Measurements from ENCODE around the gene INTS15.
"Not testable (repeated sequence)": the region's sequence is repeated elsewhere in the genome, so short reads cannot be mapped to it uniquely, and the experiment has no call there.

The INTS15 gene

DNA sequence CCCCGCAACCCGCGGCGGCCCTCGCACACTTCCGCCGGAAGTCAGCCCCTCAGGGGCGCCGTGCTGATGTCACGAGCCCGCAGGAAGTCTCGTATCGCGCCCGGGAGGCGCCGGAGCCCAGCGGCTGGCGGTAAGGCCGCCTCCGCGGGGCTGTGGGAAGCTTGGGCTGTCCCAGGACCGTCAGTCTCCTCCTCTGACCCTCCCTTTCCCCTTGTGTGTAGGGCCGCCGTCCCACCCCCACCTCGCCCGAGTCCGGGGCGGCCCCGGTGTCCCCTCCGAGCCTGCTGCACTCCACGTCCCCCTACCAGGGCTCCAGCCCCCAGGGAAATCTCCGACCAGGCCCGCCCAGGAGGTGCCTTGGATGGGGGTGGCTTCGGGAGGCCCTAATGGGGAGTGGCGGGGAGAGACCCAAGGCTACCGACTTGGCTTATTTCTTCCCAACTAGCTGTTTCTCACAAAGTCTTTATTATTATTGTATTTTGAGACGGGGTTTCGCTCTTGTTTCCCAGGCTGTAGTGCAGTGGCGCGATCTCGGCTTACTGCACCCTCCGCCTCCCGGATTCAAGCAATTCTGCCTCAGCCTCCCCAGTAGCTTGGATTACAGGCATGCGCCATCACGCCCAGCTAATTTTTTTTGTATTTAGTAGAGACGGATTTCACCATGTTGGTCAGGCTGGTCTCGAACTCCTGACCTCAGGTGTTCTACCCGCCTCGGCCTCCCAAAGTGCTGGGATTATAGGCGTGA is 12.3 kb upstream of the INTS15 start, which contains the start of gene ZDHHC4:
ZDHHC4 (plus strand) TSS at position 86 of the 745 bp plus-strand sequence. CDS start 3,108 bp downstream, outside the sequence.
- DNase-seq = peak; percentile 83

DNA sequence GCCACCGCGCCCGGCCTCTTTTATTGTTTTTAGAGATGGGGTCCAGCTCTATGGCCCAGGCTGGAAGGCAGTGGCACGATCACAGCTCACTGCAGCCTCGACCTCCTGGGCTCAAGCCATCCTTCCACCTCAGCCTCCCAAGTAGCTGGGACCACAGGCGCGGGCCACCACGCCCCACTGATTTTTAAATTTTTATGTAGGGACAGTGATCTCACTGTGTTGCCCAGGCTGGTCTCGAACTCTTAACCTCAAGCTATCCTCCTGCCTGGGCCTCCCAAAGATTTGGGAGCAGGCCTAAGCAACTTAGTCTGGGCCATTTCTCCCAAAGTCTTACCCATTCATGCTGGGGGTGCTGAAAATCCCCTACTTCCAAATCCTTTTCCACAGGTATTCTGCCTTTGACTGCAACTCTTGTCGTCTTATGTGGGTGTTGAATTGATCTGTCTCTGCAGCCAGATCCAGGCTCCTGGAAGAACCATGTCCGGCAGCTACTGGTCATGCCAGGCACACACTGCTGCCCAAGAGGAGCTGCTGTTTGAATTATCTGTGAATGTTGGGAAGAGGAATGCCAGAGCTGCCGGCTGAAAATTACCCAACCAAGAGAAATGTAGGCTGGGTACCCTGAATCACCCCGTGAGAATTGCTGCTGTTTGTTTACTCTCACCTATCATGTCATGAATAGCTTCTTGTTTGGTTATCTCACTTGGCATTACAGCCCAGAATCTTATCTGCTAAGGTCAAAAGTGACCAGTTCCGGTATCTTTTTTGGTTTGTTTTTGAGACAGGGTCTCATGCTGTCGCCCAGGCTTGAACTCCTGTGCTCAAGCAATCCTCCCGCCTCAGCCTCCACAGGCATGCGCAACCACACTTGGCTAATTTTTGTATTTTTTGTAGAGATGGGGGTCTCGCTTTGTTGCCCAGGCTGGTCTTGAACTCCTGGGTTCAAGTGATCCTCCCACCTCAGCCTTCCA is 11.4 kb upstream of the INTS15 start:
- DNase-seq = no peak

DNA sequence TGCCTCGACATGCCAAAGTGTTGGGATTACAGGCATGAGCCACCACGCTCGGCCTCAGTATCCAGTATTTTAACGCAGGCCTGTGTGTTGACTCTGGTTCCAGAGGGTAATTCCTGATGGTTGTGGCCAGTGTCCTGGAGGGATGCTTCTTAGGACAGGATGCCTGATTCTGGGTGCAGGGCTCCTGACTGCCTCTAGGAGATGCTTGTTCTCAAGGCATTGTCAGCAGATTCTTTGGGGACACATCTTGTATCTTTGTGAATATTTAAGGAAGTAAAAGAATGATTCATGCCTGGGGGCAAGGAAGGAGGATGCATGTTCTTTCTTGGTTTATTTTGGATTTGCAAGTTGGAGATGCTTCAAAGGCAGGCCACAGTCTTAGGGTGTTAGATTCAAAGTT is 10.4 kb upstream of the INTS15 start:
- no peak for DNase-seq

DNA sequence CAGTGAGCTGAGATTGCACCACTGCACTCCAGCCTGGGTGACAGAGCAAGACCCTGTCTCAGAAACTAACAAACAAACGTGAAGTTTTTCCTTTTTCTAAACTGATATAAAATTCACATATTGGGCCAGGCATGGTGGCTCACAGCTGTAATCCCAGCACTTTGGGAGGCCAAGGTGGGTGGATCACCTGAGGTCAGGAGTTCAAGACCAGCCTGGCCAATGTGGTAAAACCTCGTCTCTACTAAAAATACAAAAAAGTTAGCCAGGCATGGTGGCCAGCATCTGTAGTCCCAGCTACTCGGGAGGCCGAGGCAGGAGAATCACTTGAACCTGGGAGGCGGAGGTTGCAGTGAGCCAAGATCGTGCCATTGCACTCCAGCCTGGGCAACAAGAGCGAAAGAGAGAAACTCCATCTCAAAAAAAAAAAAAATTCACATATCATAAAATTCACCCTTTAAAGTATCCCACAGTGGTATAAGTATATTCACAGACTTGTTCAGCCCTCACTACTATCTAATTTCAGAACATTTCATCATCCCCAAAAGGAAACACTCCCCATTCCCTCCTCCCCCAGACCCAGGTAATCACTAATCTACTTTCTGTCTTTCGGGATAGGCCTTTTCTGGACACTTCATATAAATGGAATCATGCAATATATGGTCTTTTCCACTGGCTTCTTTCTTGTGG is 3.9 kb upstream of the INTS15 start:
- DNase-seq = not testable (repeated sequence)

DNA sequence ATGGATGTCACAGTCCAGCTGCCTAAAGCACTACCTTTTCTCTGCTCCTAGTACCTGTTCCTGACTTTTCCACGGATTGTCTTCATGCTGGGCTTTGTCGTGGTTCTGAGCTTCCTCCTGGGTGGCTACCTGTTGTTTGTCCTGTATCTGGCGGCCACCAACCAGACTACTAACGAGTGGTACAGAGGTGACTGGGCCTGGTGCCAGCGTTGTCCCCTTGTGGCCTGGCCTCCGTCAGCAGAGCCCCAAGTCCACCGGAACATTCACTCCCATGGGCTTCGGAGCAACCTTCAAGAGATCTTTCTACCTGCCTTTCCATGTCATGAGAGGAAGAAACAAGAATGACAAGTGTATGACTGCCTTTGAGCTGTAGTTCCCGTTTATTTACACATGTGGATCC is 1.3 kb upstream of the INTS15 start:
- DNase-seq = no peak

DNA sequence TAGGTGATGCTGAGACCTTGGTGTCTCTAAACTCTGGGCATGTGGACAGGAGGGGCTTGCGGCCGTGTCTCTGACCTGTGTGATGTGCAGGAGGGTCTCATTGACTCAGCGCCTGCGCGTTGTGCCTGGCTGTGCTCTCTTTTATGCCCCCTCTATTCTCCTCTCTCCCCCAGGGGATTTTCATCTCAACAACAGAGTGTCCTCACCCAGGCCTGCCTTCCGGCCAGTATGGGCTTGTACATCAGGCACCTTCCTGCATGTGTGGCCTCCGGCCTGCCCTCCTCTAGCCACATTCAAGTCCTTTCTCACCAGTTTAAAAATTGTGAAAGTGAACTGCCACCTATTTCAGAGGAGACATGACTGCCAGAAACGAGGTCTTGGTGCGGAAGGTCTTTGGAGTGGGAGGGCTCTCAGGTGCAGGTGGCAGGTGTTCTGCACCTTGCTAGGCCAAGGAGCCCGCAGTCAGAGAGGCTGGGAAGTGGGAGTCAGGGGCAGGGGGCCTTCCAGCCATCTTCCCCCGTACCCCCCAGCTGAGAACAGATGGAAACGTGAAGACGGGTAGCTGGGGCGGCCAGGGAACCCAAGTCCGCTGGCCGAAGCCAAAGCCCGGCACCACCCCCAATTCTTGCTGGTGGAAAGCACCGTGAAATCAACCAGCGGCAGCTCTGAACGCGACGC is 531 bp upstream of the INTS15 start:
- no peak for DNase-seq

DNA sequence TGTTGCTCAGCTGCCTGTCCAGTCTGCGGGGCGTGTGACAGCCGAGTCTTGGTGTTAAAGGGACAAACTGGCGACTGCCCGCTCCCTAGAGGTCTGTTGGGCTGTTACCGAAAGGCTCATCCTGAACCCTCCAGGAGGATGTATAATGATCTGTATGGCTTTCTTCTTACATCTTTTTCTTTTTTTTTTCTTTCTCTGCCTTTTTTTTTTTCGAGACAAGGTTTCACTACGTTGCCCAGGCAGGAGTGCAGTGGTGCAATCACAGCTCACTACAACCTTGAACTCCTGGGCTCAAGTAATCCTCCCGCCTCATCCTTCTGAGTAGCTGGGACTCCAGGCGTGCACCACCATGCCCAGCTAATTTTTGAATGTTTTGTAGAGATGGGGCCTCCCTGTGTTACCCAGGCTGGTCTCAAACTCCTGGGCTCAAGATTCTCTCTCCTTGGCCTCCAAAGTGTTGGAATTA is 857 bp downstream of the INTS15 start:
- no peak for DNase-seq

DNA sequence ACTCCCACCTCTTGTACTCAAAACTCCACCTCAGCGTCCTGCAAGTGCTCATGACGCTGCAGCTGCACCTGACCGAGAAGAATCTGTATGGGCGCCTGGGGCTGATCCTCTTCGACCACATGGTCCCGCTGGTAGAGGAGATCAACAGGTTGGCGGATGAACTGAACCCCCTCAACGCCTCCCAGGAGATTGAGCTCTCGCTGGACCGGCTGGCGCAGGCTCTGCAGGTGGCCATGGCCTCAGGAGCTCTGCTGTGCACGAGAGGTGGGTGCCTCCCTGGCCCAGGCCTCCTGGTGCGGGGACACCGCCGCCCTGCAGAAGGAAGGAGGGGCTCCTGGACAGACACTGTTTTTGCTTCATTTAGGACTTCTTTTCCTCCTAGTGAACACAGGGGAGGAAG is 10.3 kb downstream of the INTS15 start:
- no peak for DNase-seq

DNA sequence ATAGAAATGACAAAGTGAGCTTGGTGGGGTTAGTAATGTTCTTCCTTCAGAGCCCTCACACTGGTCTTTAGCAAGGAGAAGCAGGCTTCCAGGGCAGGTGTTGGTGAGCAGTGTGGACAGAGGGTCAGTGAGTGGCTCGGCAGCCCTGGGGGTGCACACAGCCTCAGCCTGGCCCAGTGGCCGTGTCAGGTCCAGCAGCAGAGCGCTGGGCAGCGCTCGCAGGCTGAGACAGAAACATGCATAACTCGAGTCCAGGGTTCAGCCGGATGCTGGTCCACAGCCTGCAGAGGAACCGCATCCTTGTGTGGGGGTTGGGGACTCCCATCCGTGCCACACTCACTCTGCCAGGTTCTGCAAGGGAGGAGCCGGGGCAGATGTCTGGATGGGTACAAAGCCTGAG is 14.6 kb downstream of the INTS15 start:
- DNase-seq = no peak

DNA sequence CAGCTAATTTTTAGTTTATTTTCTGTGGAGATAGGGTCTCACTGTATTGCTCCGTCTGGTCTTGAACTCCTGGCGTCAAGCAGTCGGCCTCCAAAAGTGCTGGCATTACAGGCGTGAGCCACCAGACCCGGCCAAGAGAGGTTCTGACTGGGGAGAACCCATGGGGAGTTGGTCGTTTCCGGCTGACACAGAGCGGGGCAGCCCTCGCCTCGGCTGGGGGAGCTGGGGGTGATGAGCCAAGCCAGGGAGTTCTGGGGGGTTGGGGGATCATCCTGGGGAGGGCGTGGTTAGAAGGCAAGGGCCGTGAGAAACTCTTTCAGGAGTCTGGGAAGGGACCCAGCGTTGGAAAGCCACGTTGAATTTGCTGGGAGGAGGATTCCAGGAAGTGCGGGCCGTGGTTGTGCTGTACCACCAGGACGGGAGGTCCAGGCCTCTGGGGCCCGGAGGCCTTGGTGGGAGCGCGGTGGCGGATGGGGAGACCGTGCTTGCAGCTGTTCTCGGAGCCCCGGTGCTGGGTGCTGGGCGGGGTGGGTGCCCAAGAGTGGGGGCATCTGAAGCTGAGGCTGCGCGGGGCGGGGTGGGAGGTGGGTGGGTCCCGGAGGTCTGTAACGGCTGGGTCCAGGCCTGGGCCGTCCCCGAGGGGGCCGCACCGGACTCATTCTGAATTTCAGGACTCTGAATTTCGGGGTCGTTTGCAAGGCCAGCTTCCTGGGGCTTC is 17.2 kb downstream of the INTS15 start:
- no peak for DNase-seq

DNA sequence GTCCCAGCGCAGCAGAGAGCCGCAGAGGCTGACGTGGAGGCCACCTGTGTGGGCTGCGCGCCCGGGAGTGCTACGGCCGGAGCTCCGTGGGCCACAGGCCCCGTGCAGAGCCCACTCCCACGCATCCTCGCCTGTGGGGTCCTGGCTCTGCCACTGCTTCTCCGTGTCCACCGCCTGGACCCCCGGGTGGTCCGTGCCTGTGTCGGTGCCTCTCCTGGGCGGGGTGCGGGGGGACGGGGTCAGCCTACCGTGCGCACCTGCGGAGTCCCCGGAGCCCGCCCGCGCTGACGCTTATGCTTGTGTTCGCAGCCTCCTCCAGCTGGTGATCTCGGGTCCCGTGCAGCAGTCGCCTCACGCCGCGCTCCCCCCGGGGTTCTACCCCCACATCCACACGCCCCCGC is 17.8 kb downstream of the INTS15 start:
- DNase-seq = no peak

DNA sequence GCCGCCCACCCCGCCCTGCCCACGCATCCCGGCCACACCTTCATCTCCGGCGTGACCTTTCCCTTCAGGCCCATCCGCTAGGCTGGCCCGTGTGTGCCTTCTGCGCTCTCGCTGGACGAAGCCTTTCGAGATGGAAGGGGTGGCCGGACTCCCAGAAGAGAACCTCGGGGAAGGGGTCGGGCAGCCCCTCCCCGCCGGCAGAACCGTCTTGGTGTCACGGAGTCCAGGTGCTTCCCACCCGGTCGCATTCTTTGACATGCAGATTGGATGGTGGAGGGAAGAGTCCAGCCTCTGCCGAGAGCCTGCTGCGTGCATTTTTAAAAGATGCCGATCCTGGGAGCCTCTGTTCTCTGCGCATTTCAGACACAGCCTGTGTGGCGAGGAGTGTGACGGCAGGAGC is 18.3 kb downstream of the INTS15 start:
- DNase-seq = no peak

DNA sequence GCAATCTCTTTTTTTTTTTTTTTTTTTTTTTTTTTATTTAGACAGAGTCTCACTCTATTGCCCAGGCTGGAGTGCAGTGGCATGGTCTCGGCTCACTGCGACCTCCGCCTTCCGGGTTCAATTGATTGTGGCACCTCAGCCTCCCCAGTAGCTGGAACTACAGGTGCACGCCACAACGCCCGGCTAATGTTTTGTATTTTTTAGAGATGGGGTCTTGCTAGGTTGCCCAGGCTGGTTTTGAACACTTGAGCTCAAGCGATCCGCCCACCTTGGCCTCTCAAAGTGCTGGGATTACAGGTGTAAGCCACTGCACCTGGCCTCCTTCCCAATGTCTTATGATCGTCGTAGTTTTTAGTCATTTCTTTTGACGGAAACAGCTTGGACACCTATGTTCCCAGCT is 19.0 kb downstream of the INTS15 start:
- no peak for DNase-seq

DNA sequence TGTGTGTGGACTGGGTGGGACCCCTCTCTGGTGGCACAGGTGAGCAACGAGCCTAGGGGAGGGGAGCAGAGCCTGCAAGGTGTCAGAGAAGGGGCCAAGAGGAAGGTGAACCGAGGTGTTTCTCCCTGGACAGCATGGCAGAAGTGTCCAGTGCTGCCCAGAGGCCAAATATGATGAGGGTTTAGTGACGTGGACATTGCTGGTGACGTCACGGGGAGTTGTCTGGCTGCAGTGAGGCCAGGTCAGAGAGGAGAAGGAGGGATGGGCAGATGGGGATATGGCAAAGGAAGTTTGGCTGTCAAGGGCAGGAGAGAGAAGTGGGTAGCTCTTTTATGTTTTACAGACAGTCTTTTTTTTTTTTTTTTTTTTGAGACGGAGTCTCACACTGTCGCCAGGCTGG is 23.0 kb downstream of the INTS15 start:
- no peak for DNase-seq

DNA sequence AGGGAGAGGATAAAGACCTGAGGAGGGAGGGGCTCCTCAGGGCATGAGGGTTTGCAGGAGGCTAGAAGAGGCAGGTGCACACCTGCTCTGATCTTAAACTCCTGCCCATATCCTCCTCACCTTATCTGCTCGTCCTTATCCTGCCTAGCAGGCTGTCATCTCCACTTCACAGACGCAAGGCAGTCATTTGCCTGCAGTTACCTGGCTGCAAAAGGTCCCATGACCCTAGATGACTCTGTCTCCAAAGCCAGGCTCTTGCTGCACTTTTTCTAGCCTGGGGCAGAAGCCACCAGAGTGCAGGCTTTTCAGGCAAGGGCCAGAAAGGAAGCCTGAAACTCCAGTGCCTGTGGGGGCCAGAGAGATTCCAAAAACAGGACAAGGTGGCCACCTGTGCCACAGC is 23.9 kb downstream of the INTS15 start:
- DNase-seq = no peak

DNA sequence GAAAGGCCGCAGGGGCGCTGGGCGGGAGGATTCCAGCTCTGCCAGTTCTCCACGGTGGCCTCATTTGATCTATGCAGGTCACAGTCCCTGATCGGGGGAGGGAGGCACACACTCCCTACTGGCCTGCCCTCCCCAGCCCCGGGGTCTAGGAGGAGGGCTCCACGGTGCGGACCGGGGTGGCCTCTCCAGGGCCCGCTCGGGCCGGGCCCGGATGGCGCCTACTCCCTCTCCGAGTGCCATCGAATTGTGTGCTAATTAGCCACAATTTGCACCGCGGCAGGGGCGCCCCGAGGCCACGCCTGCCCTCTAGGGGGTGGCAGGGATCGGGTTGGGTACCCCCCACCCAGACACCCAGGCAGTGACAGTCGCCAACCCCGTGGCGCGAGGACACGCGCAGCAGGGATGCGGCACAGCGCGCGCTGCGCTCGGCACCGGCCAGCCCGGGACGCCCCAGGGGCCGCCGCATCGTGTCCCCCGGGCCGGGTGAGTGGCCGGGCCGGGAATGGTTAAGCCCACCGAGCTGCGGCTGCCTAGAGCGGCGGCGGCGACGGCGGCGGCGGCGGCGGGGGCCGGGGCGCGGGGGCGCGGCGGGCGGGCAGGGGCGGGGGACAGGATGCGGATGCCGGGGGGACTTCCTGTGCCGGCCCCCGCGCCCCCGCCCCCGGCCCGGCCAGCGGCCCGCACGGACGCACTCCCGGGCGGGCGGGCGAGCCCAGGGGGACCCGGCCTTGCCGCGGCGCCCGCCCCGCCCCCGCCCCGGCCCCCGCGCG is 25.3 kb downstream of the INTS15 start, which contains the start of gene ZNF853:
ZNF853 (plus strand) TSS at position 658 of the 770 bp plus-strand sequence. CDS start 565 bp downstream, outside the sequence.
- DNase-seq = no peak

DNA sequence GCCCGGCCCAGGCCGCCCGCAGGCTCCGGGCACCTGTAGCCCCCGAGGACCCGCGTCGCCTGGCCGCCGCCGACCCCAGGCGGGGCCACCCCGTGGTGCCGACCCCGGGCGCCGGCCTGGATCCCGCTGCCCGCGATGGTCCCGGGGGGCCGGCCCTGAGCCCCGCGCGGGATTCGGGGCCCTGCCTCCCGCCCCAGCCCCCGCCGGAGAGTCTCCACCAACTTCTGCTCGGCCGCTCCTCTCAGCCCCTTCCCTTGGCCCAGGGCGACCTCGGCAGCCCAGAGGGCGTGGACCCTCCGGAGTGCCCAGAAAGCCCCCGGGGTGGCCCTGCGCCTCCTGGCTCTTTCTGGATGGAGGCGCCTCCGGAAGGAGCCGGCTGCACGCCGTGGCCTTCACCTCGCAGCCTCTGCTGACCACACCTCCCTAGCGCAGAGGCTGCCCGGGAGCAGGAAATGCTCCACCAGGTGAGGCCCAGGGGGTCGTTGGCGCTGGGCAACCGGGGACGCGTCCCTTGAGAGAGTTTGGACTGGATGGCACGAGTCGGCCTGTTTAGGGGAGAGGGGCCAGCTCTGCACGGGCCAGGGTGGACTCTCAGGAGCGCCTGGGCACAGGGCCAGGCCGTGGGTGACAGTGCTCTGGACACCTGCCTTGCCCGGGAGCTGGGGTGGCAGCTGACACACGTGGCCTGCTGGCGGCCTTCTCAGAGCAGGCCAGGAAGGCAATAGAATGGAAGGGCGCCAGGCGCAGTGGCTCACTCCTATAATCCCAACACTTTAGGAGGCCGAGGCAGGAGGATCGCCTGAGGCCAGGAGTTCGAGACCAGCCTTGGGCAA is 26.1 kb downstream of the INTS15 start:
- no peak for DNase-seq

DNA sequence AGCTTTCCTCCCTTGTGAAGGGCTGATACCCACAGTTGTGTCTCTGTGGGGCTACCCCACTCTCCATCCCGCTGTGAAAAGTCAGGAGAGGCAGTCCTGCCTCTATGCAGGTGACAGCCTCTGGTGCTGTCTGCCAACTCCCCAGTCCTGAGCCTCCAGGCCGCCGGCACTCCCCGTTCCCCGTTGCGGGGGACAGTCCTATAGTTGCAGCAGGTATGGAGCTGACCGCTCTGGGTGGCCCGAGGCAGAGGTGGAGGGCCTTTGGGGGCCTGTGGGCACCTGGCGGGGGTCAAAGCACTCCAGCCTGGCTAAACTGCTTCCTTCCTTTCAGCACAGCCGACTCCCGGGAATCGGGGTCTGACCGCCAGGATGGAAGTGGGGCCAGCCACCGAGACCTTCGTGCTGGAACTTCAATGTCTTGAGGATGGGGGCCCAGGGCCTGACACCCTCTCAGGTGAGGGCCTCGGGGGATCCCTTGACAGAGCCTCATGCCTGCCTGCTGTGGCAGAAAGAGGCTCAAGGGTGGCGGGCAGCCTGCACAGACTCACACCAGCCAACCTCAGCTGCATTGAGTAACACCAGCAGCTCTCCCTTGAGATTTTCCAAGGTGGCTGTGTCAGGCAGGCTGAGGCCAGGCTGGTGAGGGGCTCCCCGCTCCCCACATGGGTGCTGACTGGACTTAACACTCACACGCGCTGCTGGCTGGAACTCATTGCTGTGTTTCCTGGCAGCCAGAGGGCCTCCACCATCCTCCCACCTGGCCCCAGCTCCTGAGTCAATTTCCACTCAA is 27.2 kb downstream of the INTS15 start:
- no peak for DNase-seq

DNA sequence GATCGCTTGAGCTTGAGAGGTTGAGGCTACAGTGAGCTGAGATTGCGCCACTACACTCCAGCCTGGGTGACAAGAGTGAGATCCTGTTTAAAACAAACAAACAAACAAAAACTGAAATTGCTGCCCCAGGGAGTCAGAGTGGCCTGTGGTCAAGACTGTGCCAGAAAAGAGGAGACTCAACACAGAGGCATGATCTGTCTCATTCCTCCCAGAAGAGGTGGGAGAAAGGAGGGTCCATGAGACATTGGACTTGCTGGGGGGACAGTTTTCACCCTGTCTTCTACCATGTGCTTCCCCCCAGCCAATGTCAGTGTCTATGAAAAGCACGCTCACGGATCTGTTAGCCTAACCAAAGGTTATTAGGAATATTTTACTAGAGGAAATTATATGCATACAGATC is 28.8 kb downstream of the INTS15 start:
- no peak for DNase-seq
